ENCODE data around the gene ZCCHC7. TPM values are rescaled to one million over a fixed set of nuclear protein-coding genes. Genes with fewer than 3 reads are reported as not detected.

The ZCCHC7 gene
- total RNA-seq, 1 experiment from 2014 or later = 31.2 TPM

DNA sequence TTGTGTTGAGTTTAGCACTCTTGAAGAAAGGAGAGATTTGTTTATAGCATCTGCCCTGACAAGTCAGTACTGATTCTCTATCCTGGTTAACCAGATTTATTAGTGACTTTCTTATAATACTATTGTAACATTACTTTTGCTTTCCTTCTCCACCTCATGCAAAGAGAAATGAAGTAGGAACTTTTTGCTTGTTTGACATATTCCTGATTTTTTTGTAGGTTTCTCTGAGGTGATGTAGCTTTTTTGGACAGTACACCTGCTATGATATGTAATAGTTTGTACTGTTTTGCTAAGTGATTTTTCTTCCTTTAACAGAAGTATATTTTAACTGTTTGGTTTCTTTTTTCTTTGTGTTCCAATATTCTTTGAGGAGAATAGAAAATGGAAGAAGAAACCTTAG lies 117.7 kb downstream of the ZCCHC7 start:
- Histone ChIP-seq H3K9me3 (ENCODE audit: control insufficient read depth in 1 of 2, insufficient read depth in 1 of 2, low read depth in 1 of 2, low read length in 2 of 2) (no peaks in the 10 kb centered on the region), H4K20me1 (ENCODE audit: insufficient read depth) (no peaks in the 10 kb centered on the region; the same call in 1 of the 2 replicates), H2AFZ (ENCODE audit: low read depth, low read length, poor library complexity, severe bottlenecking) (no peak overlapping the region), H3K36me3 (ENCODE audit: control insufficient read depth in 1 of 2, insufficient read depth in 2 of 2, low read length in 2 of 2) (no peaks in the 10 kb centered on the region), H3K9me2 (ENCODE audit: insufficient read depth) (no peaks in the 10 kb centered on the region), H3K9ac (ENCODE audit: low read length) (no peak overlapping the region), H3K27ac (ENCODE audit: low read depth, low read length) (no peak overlapping the region), H3K4me2 (ENCODE audit: low read length) (no peak overlapping the region), H3K4me3 (replicated peaks in 1 of 2; ENCODE audit: low read depth in 1 of 2, low read length in 2 of 2) (no peak overlapping the region), H3K27me3 (ENCODE audit: insufficient read depth, low read length) (no peaks in the 10 kb centered on the region), H3K79me2 (ENCODE audit: insufficient read depth, low read length) (peaks cover 28% of the 10 kb centered on the region), H3K4me1 (ENCODE audit: control insufficient read depth in 1 of 2, insufficient read depth in 2 of 2, low read length in 2 of 2) (peaks cover 0 to 15% of the 10 kb centered on the region in 2 experiments; a peak in 2 of 4 replicates)
- ChIA-PET CTCF (no interaction called here), RAD21 (ENCODE audit: low non-redundant PET in 1 of 2, low total read pairs in 2 of 2, uncharacterized antibody in 2 of 2, unreplicated experiment in 2 of 2) (no interaction called here), POLR2A (no interaction called here)
- no TSS peak for BruUV-seq (replicated peaks)
- ATAC-seq (no peak), DNase-seq (ENCODE audit: low read depth, low spot score) (no peak)
- intact Hi-C loops (cut with micrococcal nuclease) = no loop called here
- TF ChIP-seq EGR1 (IDR thresholded peaks at IDR 0.05; ENCODE audit: low read depth) = no peak
- no peak for TF ChIP-seq EZH2phosphoT487 (IDR thresholded peaks at IDR 0.05; ENCODE audit: borderline replicate concordance)
- TF ChIP-seq, protein P1, sequence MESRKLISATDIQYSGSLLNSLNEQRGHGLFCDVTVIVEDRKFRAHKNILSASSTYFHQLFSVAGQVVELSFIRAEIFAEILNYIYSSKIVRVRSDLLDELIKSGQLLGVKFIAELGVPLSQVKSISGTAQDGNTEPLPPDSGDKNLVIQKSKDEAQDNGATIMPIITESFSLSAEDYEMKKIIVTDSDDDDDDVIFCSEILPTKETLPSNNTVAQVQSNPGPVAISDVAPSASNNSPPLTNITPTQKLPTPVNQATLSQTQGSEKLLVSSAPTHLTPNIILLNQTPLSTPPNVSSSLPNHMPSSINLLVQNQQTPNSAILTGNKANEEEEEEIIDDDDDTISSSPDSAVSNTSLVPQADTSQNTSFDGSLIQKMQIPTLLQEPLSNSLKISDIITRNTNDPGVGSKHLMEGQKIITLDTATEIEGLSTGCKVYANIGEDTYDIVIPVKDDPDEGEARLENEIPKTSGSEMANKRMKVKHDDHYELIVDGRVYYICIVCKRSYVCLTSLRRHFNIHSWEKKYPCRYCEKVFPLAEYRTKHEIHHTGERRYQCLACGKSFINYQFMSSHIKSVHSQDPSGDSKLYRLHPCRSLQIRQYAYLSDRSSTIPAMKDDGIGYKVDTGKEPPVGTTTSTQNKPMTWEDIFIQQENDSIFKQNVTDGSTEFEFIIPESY (IDR thresholded peaks at IDR 0.05; ENCODE audit: extremely low read depth, insufficient replicate concordance, low read length) = no peak
- no peak for TF ChIP-seq SP1 (IDR thresholded peaks at IDR 0.05; ENCODE audit: low read depth)
- no peak for TF ChIP-seq YY1 (IDR thresholded peaks at IDR 0.05; ENCODE audit: extremely low read depth, insufficient replicate concordance, low read depth, low read length)

DNA sequence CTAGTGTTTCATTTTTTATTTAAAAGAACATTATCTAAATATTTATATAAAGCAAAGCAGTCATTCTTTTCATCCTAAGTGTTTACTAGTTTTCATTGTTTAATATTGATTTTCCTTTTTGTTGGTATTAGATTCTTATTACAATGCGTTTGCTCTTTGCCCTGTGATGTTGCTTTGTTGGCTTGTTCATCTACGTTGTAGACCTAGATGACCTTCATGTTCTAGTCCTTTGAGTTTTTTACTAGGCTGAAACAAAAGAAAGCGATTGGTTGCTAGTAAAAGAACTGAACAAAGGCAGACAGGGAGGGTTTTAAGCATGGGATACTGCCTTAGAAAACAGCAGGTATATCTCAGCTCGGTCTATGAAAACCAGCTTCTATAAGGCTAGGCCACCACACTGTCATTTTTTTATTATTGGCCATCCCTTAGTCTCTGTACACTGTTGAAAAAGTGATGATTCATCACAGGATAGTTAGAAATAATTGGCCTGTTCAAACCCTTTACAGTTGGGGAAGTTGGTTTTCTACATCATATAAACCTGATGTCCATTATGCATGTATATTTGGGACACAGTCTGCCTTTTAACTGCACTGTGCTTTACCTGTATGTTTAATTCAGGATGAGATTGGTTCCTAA lies 119.0 kb downstream of the ZCCHC7 start:
- ChIA-PET RAD21 (ENCODE audit: low non-redundant PET in 1 of 2, low total read pairs in 2 of 2, uncharacterized antibody in 2 of 2, unreplicated experiment in 2 of 2) (no interaction called here), POLR2A (no interaction called here), CTCF (no interaction called here)
- no peaks in the 10 kb centered on the region; the same call in 1 of the 2 replicates for H4K20me1 ChIP-seq (ENCODE audit: insufficient read depth)
- no peak overlapping the region for H3K9ac ChIP-seq (ENCODE audit: low read length)
- no peak for ATAC-seq
- no peaks in the 10 kb centered on the region for H3K27me3 ChIP-seq (ENCODE audit: insufficient read depth, low read length)
- peaks cover 23% of the 10 kb centered on the region for H3K79me2 ChIP-seq (ENCODE audit: insufficient read depth, low read length)
- intact Hi-C loops (cut with micrococcal nuclease) = no loop called here
- H3K36me3 ChIP-seq (ENCODE audit: control insufficient read depth in 1 of 2, insufficient read depth in 2 of 2, low read length in 2 of 2) = no peaks in the 10 kb centered on the region
- H3K9me3 ChIP-seq (ENCODE audit: control insufficient read depth in 1 of 2, insufficient read depth in 1 of 2, low read depth in 1 of 2, low read length in 2 of 2) = no peaks in the 10 kb centered on the region
- H3K4me2 ChIP-seq (ENCODE audit: low read length) = no peak overlapping the region
- H3K27ac ChIP-seq (ENCODE audit: low read depth, low read length) = no peak overlapping the region
- H2AFZ ChIP-seq (ENCODE audit: low read depth, low read length, poor library complexity, severe bottlenecking) = no peak overlapping the region
- H3K4me3 ChIP-seq (replicated peaks in 1 of 2; ENCODE audit: low read depth in 1 of 2, low read length in 2 of 2) = no peak overlapping the region
- H3K9me2 ChIP-seq (ENCODE audit: insufficient read depth) = peaks cover 1% of the 10 kb centered on the region; the same call in 1 of the 2 replicates
- no TSS peak for BruUV-seq (replicated peaks)
- peaks cover 0 to 5% of the 10 kb centered on the region in 2 experiments; a peak in 2 of 4 replicates for H3K4me1 ChIP-seq (ENCODE audit: control insufficient read depth in 1 of 2, insufficient read depth in 2 of 2, low read length in 2 of 2)
- TF ChIP-seq RAD21 (IDR thresholded peaks at IDR 0.05; ENCODE audit: low read depth) (no peak), POLR2A (IDR thresholded peaks at IDR 0.05; ENCODE audit: borderline replicate concordance, extremely low read depth, insufficient read depth, insufficient read length) (no peak), ZFX (IDR thresholded peaks at IDR 0.05) (no peak), SIN3A (IDR thresholded peaks at IDR 0.05; ENCODE audit: low read depth) (no peak)
- TF ChIP-seq, protein P2, sequence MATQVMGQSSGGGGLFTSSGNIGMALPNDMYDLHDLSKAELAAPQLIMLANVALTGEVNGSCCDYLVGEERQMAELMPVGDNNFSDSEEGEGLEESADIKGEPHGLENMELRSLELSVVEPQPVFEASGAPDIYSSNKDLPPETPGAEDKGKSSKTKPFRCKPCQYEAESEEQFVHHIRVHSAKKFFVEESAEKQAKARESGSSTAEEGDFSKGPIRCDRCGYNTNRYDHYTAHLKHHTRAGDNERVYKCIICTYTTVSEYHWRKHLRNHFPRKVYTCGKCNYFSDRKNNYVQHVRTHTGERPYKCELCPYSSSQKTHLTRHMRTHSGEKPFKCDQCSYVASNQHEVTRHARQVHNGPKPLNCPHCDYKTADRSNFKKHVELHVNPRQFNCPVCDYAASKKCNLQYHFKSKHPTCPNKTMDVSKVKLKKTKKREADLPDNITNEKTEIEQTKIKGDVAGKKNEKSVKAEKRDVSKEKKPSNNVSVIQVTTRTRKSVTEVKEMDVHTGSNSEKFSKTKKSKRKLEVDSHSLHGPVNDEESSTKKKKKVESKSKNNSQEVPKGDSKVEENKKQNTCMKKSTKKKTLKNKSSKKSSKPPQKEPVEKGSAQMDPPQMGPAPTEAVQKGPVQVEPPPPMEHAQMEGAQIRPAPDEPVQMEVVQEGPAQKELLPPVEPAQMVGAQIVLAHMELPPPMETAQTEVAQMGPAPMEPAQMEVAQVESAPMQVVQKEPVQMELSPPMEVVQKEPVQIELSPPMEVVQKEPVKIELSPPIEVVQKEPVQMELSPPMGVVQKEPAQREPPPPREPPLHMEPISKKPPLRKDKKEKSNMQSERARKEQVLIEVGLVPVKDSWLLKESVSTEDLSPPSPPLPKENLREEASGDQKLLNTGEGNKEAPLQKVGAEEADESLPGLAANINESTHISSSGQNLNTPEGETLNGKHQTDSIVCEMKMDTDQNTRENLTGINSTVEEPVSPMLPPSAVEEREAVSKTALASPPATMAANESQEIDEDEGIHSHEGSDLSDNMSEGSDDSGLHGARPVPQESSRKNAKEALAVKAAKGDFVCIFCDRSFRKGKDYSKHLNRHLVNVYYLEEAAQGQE (IDR thresholded peaks at IDR 0.05; ENCODE audit: low read depth) = no peak
- DNase-seq (ENCODE audit: low read depth, low spot score) = no peak

All from HCT116 (cell line).